M059J (cell line): ENCODE data around the gene SIPA1. TPM values are rescaled to one million over a fixed set of nuclear protein-coding genes. Genes with fewer than 3 reads are reported as not detected.

Source experiments
- DNase-seq: peaks from one replicate; pipeline ENCODE4 v3.0.0-alpha.2; 2012; ENCODE audit warnings: low read depth
- total RNA-seq: library from RNA; depleted of rRNA; stranded (reverse); fragments of >200 nt; shearing (Covaris generic); gene quantifications from 2 replicates; pipeline ENCODE4 v1.2.3, GENCODE V29; 2014; rRNA removed

Gene SIPA1, protein sequence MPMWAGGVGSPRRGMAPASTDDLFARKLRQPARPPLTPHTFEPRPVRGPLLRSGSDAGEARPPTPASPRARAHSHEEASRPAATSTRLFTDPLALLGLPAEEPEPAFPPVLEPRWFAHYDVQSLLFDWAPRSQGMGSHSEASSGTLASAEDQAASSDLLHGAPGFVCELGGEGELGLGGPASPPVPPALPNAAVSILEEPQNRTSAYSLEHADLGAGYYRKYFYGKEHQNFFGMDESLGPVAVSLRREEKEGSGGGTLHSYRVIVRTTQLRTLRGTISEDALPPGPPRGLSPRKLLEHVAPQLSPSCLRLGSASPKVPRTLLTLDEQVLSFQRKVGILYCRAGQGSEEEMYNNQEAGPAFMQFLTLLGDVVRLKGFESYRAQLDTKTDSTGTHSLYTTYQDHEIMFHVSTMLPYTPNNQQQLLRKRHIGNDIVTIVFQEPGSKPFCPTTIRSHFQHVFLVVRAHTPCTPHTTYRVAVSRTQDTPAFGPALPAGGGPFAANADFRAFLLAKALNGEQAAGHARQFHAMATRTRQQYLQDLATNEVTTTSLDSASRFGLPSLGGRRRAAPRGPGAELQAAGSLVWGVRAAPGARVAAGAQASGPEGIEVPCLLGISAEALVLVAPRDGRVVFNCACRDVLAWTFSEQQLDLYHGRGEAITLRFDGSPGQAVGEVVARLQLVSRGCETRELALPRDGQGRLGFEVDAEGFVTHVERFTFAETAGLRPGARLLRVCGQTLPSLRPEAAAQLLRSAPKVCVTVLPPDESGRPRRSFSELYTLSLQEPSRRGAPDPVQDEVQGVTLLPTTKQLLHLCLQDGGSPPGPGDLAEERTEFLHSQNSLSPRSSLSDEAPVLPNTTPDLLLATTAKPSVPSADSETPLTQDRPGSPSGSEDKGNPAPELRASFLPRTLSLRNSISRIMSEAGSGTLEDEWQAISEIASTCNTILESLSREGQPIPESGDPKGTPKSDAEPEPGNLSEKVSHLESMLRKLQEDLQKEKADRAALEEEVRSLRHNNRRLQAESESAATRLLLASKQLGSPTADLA
- 8.7 and 22.7 TPM in 2 replicates for total RNA-seq

GRCh38 chr11:65637794-65638419 lies at the start of gene SIPA1:
Gene SIPA1, plus strand, starts transcription at chr11:65638101. Its CDS starts 2,821 bp downstream, at chr11:65640922.
- DNase-seq: peak; percentile 94

DNA sequence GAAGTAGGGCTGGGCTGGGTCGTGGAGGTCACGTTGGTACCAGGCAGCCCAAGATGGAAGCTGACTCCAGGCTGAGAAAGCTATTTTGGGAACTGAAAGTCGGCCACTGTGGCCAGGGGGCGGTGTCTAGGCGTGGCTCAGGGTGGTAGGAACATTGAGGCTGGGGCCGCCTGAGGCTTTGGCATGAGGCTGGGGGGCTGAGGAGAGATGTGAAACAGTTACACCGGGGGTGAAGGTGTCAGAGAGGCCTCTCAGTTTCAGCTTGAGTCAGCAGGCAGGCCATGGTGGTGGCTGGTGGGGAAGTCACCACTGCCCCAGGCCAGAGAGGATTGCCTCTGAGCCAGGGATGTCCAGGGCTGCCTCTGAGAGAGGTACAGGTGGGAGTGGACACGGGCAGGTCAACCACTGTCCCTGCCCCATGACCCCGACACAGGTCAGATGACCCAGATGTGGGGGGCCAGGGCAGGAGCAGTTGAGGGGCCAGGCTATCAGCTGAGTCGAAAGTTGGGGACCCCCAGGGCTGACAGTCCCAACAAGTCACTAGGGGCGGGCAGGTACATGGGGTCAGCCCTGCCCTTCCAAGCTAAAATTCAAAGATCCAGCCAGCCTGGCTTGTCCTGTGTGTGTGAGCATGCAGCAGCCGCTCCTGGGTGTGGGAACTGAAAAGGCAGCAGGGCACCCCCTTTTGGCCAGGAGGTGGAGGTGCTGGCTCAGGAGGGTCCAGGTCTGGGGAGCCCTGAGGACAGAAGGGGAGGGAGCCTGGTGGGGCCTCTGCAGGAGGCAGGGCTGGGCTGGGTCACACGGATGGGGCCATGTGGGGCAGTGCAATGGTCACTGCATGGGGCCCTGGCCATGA lies 49.5 kb upstream of the SIPA1 start:
- peak; percentile 51 for DNase-seq

DNA sequence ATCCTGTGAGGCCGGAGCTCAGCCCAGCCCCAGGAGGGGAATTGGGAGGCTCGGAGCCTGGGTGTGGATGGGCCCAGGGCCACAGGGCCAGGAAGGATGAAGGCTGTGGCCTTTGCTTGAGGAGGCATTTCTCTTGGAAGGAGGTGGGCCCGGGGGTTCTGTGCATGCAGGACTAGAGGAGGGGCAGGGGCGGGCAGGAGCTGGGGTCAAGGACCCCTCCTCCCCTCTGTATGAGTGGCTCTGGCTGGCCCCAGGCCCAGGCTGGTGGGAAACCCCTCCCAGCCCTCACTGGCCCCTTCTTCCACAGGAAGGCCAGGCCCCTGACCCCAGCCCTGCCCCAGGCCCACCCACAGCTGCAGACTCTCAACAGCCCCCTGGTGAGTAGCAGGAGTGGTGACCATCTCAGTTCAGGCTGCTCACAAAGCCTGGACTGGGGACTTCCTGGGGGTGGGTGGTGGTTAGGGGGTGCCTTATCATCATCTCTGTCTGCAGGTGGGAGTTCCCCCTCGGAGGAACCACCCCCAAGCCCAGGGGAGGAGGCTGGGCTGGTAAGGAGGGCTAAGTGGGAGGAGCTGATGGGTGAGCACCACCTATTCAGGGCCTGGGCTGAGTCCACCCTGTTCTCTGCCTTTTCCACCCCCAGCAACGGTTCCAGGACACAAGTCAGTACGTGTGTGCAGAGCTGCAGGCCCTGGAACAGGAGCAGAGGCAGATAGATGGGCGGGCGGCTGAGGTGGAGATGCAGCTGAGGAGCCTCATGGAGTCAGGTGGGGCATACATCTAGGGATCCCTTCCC lies 48.3 kb upstream of the SIPA1 start:
- no peak for DNase-seq

DNA sequence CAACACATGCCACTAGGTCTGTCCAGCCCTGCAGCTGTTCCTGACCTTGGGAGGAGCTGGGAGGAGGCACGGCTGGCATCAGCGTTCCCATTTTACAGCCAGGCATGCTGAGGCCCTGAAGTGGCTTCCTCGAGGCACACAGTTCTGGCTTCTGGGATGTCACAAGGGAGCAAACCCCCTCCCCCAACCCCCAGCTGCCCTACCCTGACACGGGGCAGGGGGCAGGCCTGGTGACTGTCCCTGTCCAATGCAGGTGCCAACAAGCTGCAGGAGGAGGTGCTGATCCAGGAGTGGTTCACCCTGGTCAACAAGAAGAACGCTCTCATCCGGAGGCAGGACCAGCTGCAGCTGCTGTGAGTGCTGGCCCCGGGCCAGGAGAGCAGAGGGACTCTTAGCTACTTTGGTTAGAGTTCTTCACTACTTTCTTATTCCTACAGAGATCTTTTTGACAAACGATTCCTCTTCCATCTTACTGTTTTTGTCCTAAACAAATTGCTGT lies 47.6 kb upstream of the SIPA1 start:
- DNase-seq: no peak

- no peak for DNase-seq
Observed at GRCh38 chr11:65591939-65592857, 45.7 kb upstream of the SIPA1 start.

- DNase-seq: no peak
Observed at GRCh38 chr11:65592858-65593517, 44.9 kb upstream of the SIPA1 start.

GRCh38 chr11:65593518-65594414 lies 44.1 kb upstream of the SIPA1 start:
- no peak for DNase-seq

- DNase-seq: no peak
Observed at GRCh38 chr11:65595131-65595530, 42.8 kb upstream of the SIPA1 start.

DNA sequence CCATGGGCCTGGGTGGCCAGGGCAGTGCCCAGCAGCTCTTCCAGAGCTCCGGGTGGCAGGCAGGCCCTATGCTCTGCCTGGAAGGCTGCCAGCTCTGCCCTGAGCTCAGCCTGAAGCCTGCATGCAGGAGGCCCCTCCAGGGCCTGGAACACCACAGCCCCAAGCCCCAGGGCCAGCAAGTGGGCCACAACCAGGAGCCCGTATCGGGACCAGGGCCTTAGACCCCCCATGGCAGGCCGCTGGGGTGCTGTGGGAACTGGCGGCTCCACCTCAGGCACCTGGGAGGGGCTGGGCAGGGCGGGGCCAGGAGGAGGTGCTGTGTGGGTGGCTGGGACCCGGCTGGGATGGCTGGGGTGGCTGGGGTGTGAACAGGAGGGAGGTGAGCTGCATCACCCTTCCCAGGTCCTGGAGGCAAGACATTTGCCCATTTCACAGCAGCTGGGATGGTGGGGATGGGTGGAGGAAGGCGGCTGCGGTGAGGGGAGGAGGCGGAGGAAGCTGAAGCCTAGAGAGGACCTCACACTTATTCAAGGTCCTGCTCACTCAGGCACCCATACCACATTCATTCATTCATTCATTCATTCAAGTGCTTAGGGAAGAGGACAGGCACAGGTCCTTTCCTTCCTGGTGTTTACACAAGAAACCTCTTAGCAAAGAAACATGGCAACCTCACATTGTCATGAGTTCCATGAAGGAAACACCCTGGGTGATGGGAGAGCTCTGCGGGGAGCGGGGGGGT lies 42.2 kb upstream of the SIPA1 start, which contains the start of gene KCNK7:
KCNK7 (minus strand) TSS at position 258 of the 739 bp plus-strand sequence; CDS start at position 230, 28 bp downstream.
- DNase-seq: no peak

DNA sequence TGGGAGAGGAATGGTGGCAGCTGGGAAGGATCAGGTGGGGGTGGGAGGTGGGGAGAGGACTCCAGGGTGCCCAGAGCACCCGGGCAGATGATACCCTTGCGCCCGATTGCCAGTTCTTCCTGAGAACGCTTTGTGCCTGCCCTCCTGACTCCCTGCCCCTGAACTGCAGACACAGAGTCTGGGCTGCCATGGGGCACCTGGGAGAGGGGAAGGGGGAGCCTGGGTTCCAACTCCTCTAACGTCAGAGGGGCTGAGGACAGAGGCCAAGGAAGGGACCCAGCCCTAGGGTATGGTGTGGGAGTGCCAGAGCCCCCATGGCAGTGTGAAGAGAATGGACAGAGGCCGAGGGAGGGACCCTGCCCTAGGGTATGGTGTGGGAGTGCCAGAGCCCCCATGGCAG lies 41.4 kb upstream of the SIPA1 start:
- no peak for DNase-seq

DNA sequence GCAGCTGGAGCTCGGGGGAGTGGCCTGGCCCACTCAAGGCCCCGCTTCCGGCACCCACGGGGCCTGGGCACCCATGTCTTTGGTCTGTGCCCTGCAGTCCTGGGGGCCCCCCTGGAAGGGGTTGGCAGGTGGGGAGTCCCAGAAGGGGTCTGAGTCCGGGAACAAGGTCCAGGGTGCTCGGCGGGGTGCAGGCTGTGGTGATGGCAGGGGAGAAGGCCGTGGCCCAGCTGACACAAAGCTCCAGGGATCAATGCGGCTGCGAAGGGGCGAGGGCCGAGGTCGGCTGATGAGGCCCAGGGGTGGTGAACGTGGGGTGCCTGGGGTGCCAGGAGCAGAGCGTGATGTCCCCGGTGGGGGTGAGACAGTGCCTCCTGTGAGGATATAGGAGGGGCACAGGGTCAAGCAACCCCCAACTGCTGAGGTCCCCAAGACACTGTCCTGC lies 39.6 kb upstream of the SIPA1 start:
- no peak for DNase-seq

DNA sequence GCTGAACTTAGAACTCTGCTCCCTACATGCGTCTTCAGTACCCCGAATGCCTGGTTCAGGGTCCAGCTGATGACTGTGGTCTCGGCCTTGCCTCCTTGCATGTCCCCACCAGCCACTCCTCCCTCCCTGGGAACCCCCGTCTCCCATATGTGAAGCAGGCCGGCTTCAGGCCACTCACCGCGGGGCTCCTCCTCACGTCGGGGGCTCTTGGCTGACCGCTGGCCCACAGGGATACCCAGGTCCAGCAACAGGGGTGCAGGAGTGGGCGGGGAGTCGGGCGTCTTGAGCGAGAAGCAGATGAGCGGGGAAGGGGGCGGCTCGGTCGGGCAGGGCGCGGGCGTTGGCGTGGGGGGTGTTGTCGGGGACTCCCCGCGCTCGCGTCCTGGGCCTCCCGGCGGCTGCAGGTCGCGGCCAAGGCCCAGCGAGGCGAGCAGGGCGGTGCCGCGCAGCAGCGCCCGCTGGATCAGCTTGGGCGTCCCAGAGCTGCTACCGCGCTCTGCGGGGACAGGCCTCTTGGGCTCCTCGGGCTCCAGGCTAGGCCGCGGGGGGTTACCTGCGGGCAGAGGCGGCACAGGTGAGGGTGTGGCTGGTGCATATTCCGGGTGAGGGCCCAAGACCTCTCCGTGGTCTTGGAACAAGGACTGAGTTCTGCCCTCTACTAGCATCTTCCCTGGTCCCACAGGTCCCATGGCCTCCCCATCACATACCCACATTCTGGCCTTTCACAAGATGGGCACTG lies 38.5 kb upstream of the SIPA1 start:
- DNase-seq: no peak

DNA sequence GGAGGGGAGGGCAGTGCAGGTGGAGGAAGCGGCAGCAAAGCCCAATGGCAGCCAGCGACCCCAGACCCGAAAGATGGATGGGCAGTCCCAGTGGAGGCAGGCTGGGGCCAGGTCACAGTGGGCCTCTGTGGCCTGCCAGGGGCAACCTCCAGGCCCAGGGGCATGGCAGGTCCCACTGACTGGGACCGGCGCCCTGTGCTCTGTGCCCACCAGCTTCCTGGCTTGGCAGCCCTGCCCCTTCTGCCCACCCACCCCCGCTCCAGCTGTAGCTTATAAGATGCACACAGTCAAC lies 38.0 kb upstream of the SIPA1 start:
- no peak for DNase-seq

- DNase-seq: no peak
Observed at GRCh38 chr11:65604258-65604657, 33.6 kb upstream of the SIPA1 start.

DNA sequence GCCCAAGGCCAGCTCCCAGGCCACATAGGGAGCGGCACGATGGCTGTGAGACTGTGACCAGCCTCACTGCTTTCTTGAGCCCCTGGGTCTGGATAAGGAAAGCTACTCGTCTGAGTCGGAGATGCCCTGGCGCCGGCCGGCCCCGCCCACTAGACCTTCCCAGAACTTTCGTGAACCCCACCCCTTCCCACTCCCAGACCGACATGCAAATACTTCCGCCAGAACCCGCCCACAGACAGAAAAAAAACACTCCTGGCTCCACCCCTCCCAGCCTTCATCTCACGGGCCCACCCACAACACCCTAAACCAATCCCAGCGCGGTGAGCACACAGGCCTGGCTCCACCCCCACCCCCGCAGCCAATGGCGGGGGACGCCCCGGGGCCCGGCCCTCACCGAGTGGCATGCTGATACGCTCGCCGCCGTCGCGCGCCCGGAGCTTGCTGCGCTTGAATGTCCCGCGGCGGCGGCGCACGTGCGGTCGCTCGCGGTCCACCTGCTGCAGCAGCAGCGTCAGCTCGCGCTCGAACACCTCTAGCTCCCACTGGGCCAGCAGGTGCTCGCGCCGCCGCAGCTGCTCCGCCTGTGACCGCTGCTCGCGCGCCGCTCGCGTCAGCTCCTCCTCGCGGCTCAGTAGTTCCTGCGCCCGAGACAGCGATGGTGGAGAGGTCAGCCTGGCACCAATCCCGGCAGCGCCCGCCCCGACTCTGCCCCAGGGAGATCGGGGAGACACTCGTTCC lies 30.9 kb upstream of the SIPA1 start:
- no peak for DNase-seq
